HG02571 (cell line): ENCODE measurements around the gene RAPGEF2.

ENCODE experiments used
- ATAC-seq: cut with Tn5 transposase; IDR thresholded peaks from one replicate; pipeline ENCODE4 v1.9.1; 2021; ENCODE audit warnings: mild to moderate bottlenecking, moderate library complexity; ENCODE audit not compliant: unreplicated experiment

RAPGEF2 gene

GRCh38 chr4:159271856-159272255, 169.0 kb downstream of the RAPGEF2 start:
- ATAC-seq, result no peak

GRCh38 chr4:159272273-159273140, 169.6 kb downstream of the RAPGEF2 start:
- ATAC-seq, result no peak

GRCh38 chr4:159273141-159273438, 170.2 kb downstream of the RAPGEF2 start:
- ATAC-seq, result no peak

- ATAC-seq, result no peak
These were observed 171.0 kb downstream of the RAPGEF2 start for GRCh38 chr4:159273841-159274240.

GRCh38 chr4:159278399-159278798, 175.5 kb downstream of the RAPGEF2 start:
- ATAC-seq, result no peak

GRCh38 chr4:159279084-159279483, 176.2 kb downstream of the RAPGEF2 start:
- no peak for ATAC-seq

GRCh38 chr4:159280442-159281172, 177.7 kb downstream of the RAPGEF2 start:
- no peak for ATAC-seq

GRCh38 chr4:159281771-159282170, 178.9 kb downstream of the RAPGEF2 start:
- no peak for ATAC-seq

GRCh38 chr4:159282329-159282728, 179.4 kb downstream of the RAPGEF2 start:
- no peak for ATAC-seq

- no peak for ATAC-seq
These were observed 180.1 kb downstream of the RAPGEF2 start for GRCh38 chr4:159282944-159283343.

GRCh38 chr4:159283696-159284095, 180.8 kb downstream of the RAPGEF2 start:
- ATAC-seq, result no peak

- no peak for ATAC-seq
These were observed 181.2 kb downstream of the RAPGEF2 start for GRCh38 chr4:159284113-159284512.

- no peak for ATAC-seq
These were observed 181.9 kb downstream of the RAPGEF2 start for GRCh38 chr4:159284733-159285132.

- no peak for ATAC-seq
These were observed 184.9 kb downstream of the RAPGEF2 start for GRCh38 chr4:159287767-159288166.

GRCh38 chr4:159289682-159290081, 186.8 kb downstream of the RAPGEF2 start:
- ATAC-seq, result no peak

GRCh38 chr4:159290321-159291030, 187.6 kb downstream of the RAPGEF2 start:
- no peak for ATAC-seq

GRCh38 chr4:159291176-159291575, 188.3 kb downstream of the RAPGEF2 start:
- ATAC-seq, result no peak

- ATAC-seq, result no peak
These were observed 189.4 kb downstream of the RAPGEF2 start for GRCh38 chr4:159292137-159292896.

- ATAC-seq, result no peak
These were observed 191.1 kb downstream of the RAPGEF2 start for GRCh38 chr4:159293811-159294515.

- ATAC-seq, result no peak
These were observed 193.2 kb downstream of the RAPGEF2 start for GRCh38 chr4:159296061-159296460.
